CD4-positive, alpha-beta T cell treated with Interleukin-17A for 1 hour (primary cell): ENCODE results near the gene MTLN.
"Not testable (repeated sequence)": the region's sequence is repeated elsewhere in the genome, so short reads cannot be mapped to it uniquely, and the experiment has no call there.

Experiments used
- DNase-seq: peaks from one replicate; pipeline ENCODE4 v3.0.0-alpha.2; 2020

The MTLN gene

GRCh38 chr2:110211938-110212858 is at the start of gene MTLN:
Gene MTLN (minus strand): TSS chr2:110212547. CDS start chr2:110212525, 22 bp downstream.
- peak; percentile 75 for DNase-seq

GRCh38 chr2:110261910-110262309 is 49.6 kb upstream of the MTLN start:
- not testable (repeated sequence) for DNase-seq

DNA sequence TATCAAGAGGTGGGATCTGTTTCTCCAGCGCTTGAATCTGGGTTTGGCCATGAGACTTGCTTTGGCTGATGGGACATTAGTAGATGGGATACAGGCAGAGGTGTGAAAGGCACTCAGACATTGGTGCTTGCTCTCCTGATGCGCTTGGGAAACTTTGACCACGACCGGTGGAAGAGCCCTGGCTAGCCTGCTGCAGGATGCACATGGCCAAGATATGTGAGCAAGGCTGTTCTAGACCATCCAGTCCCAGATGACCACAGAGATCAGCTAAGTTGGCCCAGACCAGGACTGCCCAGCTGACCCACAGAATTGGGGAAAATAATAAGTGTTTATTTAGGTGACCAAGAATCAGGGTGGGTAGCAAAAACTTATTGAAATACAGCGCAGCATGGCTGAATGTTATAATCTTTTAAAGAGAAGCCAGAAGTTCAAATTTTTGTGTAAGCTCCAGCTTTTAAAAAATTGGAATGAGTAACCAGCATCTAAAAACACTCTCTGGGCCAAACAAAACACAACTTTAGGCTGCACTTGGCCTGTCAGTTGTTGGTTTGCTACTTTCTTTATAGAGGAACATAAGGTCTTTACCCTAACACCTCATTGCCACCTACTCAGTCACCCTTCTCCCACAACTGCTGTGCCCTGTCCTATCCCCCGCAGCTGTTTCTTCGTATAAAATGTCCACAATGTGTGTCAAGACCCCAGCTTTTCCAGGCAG is 35.9 kb upstream of the MTLN start:
- not testable (repeated sequence) for DNase-seq

- DNase-seq, result not testable (repeated sequence)
Observed at GRCh38 chr2:110245488-110246435, 33.4 kb upstream of the MTLN start.

- not testable (repeated sequence) for DNase-seq
Observed at GRCh38 chr2:110243283-110243682, 30.9 kb upstream of the MTLN start.

DNA sequence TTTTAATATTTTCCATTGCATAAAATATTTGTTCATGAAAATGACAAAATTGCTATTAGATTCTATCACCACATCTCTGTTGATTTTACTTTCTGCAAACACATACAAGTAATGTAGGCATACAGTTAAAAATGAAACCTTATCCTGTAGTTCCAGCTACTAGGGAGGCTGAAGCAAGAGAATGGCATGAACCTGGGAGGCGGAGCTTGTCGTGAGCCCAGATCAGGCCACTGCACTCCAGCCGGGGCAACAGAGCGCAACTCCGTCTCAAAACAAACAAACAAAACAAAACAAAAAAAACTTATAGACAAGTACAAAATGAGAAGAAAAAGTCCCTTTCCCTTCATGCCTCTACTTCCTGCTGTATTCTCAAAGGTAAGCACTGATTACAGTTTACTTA is 22.2 kb upstream of the MTLN start:
- DNase-seq, result not testable (repeated sequence)

DNA sequence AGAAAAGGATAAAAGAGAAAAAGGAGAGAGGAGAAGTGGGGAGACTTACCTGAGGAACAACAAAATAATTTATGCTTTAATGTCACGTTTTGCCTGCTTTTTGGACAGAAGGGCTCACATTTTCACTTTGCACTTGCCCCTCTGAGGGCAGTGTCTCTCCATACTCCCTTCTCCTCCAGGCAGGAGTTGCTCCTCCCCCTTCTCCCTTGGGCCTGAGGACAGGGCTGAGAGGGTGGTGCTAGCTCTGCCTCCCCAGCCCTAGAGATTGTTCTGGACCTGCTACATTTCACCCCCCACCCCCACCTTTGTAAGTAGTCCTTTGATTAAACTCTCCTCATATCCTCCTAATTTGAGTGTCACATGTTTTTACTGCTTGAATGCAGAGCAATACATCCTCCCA is 17.5 kb upstream of the MTLN start:
- not testable (repeated sequence) for DNase-seq

GRCh38 chr2:110222626-110223025 is 10.3 kb upstream of the MTLN start:
- DNase-seq, result not testable (repeated sequence)

GRCh38 chr2:110221938-110222337 is 9.6 kb upstream of the MTLN start:
- DNase-seq, result no peak

- DNase-seq, result no peak
Observed at GRCh38 chr2:110220190-110220564, 7.8 kb upstream of the MTLN start.

- no peak for DNase-seq
Observed at GRCh38 chr2:110219496-110220189, 7.3 kb upstream of the MTLN start.

DNA sequence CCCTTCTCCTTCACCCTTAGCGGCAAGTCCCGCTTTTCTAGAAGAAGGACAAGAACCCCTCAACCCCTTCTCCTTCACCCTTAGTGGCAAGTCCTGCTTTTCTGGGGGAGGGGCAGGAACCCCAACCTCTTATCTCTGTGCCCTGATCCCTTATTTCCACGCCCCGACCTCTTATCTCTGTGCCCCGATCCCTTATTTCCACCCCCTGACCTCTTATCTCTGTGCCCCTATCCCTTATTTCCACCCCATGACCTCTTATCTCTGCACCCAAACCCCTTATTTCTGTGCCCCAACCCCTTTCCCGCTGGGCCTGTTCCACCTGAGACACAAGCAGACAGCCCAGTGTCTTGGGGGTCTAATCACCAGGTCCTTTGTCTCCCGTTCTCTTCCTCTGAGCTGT is 6.5 kb upstream of the MTLN start:
- DNase-seq, result not testable (repeated sequence)

GRCh38 chr2:110216803-110217202 is 4.5 kb upstream of the MTLN start:
- DNase-seq, result no peak

GRCh38 chr2:110216199-110216598 is 3.9 kb upstream of the MTLN start:
- DNase-seq, result no peak

DNA sequence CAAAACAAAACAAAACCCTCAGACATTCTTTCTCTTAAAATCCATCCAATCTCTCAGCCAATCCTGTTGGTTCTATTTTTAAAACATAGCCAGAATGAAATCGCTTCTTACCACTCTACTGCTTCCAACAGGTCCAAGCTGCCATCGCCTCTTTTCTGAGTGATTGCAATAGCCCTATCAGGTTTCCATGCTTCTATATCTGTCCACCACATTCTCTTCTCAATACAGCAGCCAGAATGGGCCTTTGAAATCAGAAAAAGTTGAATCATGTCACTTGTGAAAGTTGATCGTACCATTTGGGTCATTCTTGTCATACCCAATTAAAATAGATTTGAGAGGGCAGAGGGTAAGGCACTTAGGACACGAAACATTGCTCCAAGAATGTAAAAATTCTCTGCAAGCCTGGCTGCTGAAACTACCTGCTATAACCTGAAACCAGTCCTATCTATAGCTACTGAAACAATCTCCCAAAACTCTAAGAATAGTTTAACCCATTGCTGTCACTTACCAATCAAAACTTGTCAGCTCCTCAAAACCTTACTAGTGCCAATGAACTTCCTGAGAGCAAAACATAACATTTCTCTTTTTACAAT is 3.3 kb upstream of the MTLN start:
- no peak for DNase-seq

GRCh38 chr2:110215091-110215490 is 2.7 kb upstream of the MTLN start:
- DNase-seq, result no peak

- DNase-seq, result not testable (repeated sequence)
Observed at GRCh38 chr2:110213522-110213921, 1.2 kb upstream of the MTLN start.

GRCh38 chr2:110205660-110206455 is 6.5 kb downstream of the MTLN start:
- DNase-seq, result no peak

GRCh38 chr2:110204408-110205385 is 7.7 kb downstream of the MTLN start, which contains the start of gene NPHP1:
Gene NPHP1 (minus strand): TSS chr2:110205013. CDS start chr2:110204968, 45 bp downstream.
- DNase-seq, result peak; percentile 86
